Glutamatergic neuron (in vitro differentiated cells): ENCODE results near the gene STK39. TPM values are rescaled to one million over a fixed set of nuclear protein-coding genes. Genes with fewer than 3 reads are reported as not detected.
"Not testable (repeated sequence)": the region's sequence is repeated elsewhere in the genome, so short reads cannot be mapped to it uniquely, and the experiment has no call there.

Experiments
- DNase-seq: peaks from one replicate; pipeline ENCODE4 v3.0.0; 2022
- H3K27ac Mint-ChIP-seq: one replicate; pipeline ENCODE4 v1.8.0; 2020; ENCODE audit warnings: mild to moderate bottlenecking, mixed read lengths, inconsistent platforms; ENCODE audit not compliant: unreplicated experiment
- H3K27me3 Mint-ChIP-seq: one replicate; pipeline ENCODE4 v1.8.0; 2020; ENCODE audit warnings: mild to moderate bottlenecking, moderate library complexity, mixed read lengths, inconsistent platforms; ENCODE audit not compliant: unreplicated experiment
- H3K36me3 Mint-ChIP-seq: one replicate; pipeline ENCODE4 v1.8.0; 2020; ENCODE audit warnings: mild to moderate bottlenecking, mixed read lengths, inconsistent platforms; ENCODE audit not compliant: unreplicated experiment
- H3K4me1 Mint-ChIP-seq: one replicate; pipeline ENCODE4 v1.8.0; 2020; ENCODE audit warnings: mild to moderate bottlenecking, low read depth, mixed read lengths, inconsistent platforms; ENCODE audit not compliant: unreplicated experiment
- H3K4me3 Mint-ChIP-seq: one replicate; pipeline ENCODE4 v1.8.0; 2020; ENCODE audit warnings: mild to moderate bottlenecking, mixed read lengths, inconsistent platforms; ENCODE audit not compliant: unreplicated experiment
- H3K9me3 Mint-ChIP-seq: one replicate; pipeline ENCODE4 v1.8.0; 2020; ENCODE audit warnings: mild to moderate bottlenecking, moderate library complexity, mixed read lengths, inconsistent platforms; ENCODE audit not compliant: unreplicated experiment
- total RNA-seq: library from RNA; stranded (reverse); fragmentation: NEBNext Ultra II Directional; extraction: Animal tissue kit (Norgen Biotek cat#: 25700); gene quantifications from one replicate; pipeline ENCODE4 v1.2.1, GENCODE V29; 2021; ENCODE audit not compliant: unreplicated experiment
- TF ChIP-seq, protein P1 (sequence below): fragments of 200-600 bp; sonication (generic); IDR thresholded peaks from one replicate; pipeline ENCODE4 v1.5.0; 2021; ENCODE audit not compliant: partially characterized antibody, unreplicated experiment

STK39 gene
- total RNA-seq, 1 donor from 2014 or later: 35.9 TPM

GRCh38 chr2:168044579-168044978 is 202.8 kb downstream of the STK39 start:
- TF ChIP-seq, protein P1, sequence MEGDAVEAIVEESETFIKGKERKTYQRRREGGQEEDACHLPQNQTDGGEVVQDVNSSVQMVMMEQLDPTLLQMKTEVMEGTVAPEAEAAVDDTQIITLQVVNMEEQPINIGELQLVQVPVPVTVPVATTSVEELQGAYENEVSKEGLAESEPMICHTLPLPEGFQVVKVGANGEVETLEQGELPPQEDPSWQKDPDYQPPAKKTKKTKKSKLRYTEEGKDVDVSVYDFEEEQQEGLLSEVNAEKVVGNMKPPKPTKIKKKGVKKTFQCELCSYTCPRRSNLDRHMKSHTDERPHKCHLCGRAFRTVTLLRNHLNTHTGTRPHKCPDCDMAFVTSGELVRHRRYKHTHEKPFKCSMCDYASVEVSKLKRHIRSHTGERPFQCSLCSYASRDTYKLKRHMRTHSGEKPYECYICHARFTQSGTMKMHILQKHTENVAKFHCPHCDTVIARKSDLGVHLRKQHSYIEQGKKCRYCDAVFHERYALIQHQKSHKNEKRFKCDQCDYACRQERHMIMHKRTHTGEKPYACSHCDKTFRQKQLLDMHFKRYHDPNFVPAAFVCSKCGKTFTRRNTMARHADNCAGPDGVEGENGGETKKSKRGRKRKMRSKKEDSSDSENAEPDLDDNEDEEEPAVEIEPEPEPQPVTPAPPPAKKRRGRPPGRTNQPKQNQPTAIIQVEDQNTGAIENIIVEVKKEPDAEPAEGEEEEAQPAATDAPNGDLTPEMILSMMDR: no peak
- H3K9me3 Mint-ChIP-seq: no peaks in the 10 kb centered on the region
- no peaks in the 10 kb centered on the region for H3K36me3 Mint-ChIP-seq
- no peak overlapping the region for H3K27ac Mint-ChIP-seq
- H3K27me3 Mint-ChIP-seq: peaks cover 7% of the 10 kb centered on the region
- no peak for DNase-seq
- H3K4me1 Mint-ChIP-seq: no peaks in the 10 kb centered on the region
- H3K4me3 Mint-ChIP-seq: no peak overlapping the region

GRCh38 chr2:168044176-168044575 is 203.2 kb downstream of the STK39 start:
- Mint-ChIP-seq H3K27ac (no peak overlapping the region), H3K4me1 (no peaks in the 10 kb centered on the region), H3K4me3 (no peak overlapping the region), H3K27me3 (peaks cover 7% of the 10 kb centered on the region), H3K9me3 (no peaks in the 10 kb centered on the region), H3K36me3 (no peaks in the 10 kb centered on the region)
- DNase-seq: no peak
- TF ChIP-seq, protein P1: no peak

- not testable (repeated sequence) for DNase-seq, H3K9me3 Mint-ChIP-seq, H3K27me3 Mint-ChIP-seq, H3K4me3 Mint-ChIP-seq, H3K36me3 Mint-ChIP-seq, H3K4me1 Mint-ChIP-seq, H3K27ac Mint-ChIP-seq
These were observed 205.1 kb downstream of the STK39 start for GRCh38 chr2:168042127-168042824.

GRCh38 chr2:168039881-168040280 is 207.5 kb downstream of the STK39 start:
- Mint-ChIP-seq H3K4me1 (no peaks in the 10 kb centered on the region), H3K27me3 (peaks cover 2% of the 10 kb centered on the region), H3K27ac (no peak overlapping the region), H3K9me3 (no peaks in the 10 kb centered on the region), H3K36me3 (no peaks in the 10 kb centered on the region), H3K4me3 (no peak overlapping the region)
- TF ChIP-seq, protein P1: no peak
- no peak for DNase-seq

DNA sequence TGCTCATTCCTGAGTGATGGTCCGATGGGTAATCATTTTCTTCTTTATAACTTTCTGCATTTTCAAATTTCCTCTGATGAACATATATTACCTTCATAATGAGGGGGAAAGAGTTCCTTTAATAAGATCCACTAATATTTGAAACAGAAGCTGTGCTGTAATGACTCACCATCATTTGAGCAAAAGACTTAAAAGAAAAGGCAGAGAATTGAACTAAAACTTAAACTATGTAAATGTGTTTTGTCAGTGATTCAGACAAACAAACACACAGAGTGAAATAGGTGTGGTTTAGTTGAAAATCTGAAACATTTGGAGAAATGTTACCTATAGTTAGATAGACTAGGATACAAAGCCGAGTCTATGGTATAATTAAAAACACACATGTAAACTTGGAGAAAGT is 209.6 kb downstream of the STK39 start:
- no peaks in the 10 kb centered on the region for H3K9me3 Mint-ChIP-seq
- no peaks in the 10 kb centered on the region for H3K4me1 Mint-ChIP-seq
- DNase-seq: no peak
- no peaks in the 10 kb centered on the region for H3K36me3 Mint-ChIP-seq
- no peak overlapping the region for H3K4me3 Mint-ChIP-seq
- TF ChIP-seq, protein P1: no peak
- no peak overlapping the region for H3K27ac Mint-ChIP-seq
- H3K27me3 Mint-ChIP-seq: peaks cover 2% of the 10 kb centered on the region
